Activated naive CD8-positive, alpha-beta T cell treated with anti-CD3 and anti-CD28 coated beads, Interleukin-2, amount 50 U/mL, for 16 hours (primary cell): ENCODE results near the gene SMYD3.
"Not testable (repeated sequence)": the region's sequence is repeated elsewhere in the genome, so short reads cannot be mapped to it uniquely, and the experiment has no call there.

Experiments
- DNase-seq: peaks from one replicate; pipeline ENCODE4 v3.0.0-alpha.2; 2020; ENCODE audit warnings: low read depth, low spot score

SMYD3 gene

DNA sequence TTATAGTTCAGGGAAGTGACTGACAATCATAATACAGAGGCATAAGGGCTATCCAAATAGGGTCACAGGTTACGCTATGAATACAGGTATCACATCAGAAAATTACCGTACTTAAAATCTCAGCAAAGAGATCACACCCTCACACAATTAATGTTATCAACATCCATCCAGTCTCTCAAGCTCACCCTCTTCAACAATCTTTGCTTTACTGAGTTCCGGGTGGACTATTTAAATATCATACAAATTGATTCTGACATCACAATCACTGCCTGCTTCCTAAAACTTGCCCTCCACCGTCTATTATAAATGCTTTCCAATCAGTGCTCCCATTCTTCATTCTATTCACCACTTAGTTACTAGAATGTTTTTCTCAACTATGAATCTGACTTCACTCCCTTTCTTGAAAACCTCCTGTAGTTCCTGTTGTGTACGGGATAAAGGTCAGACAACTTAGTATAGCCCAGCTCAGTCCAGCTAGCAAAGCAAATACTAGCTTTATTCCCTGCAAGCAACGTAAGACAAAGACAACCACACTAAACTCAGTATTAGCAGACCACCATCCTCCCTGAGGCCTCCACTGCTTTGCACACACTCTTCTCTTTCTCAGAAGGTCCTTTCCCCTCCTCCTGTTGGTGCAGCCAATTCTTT lies 398.7 kb downstream of the SMYD3 start:
- DNase-seq: no peak

DNA sequence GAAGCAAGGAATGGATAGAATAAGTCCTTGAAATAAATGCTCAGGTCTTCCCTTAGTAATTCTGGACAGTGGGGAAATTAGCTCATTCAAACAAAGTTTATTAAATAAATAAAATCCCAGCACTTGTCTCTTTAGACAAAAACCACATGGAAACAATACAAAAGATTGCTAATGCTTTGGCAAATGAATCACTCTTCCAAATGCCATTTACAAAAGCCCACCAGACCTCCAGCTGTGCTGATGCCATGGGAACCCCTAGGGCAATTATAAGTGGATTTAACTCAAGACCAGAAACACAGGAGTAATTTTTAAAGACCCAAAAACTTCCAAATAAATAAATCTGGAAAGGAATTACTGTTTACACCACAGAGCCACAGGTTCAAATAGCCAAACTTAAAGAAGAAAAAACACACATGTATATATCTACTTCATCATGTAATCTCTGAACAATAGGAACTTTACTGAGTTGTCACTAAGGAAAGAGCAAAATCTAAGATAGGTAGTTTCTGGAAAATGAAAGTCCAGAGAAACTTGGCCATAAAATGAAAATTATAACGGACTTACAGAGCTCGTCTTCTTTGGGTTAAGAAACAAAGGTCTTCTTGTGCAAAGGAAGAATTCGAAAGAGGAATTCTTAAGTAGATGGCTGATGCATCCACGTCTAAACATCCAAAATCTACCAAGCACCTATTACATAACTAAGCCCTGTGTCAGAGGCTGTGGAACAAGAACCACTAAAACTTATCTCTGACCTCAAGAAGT lies 399.4 kb downstream of the SMYD3 start:
- no peak for DNase-seq

DNA sequence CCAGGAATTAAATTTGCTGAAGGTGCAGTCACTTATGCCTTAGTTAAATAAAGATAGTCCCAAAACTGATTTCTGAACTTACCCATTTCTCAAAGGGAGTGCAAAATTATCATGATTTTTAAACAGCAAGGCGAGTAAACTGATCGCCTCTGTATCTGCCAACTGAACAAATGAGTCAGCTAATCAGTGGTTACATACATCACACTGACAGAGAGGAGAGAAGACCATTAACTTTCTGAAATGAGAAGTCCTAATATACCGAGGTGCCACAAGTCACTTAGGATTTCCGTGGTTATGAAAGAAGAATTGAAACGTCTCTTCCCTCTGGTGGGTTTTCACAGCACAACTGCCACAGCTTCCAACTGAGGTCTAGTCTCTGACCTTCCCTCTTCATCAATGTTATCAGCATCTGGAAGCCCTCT lies 400.7 kb downstream of the SMYD3 start:
- DNase-seq: no peak

GRCh38 chr1:246104927-246105326 lies 402.2 kb downstream of the SMYD3 start:
- no peak for DNase-seq

DNA sequence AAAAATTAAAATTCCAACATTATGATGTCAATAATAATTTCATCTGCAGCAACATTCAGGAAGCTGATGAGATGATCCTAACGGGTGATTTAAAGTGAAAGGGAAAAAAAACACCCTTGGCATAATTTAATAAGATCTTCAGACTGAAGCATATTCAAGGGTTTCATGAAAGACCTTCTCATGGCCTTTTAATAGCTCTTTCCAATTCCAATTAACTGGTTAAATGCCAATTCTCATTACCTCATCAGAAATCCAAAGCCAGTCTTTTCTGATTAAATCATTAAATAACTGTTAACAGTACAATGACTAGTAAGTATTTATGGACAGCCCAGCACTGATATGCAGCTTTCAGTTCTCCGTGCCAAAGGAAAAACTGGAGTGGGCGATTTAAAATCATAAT lies 407.5 kb downstream of the SMYD3 start:
- no peak for DNase-seq

DNA sequence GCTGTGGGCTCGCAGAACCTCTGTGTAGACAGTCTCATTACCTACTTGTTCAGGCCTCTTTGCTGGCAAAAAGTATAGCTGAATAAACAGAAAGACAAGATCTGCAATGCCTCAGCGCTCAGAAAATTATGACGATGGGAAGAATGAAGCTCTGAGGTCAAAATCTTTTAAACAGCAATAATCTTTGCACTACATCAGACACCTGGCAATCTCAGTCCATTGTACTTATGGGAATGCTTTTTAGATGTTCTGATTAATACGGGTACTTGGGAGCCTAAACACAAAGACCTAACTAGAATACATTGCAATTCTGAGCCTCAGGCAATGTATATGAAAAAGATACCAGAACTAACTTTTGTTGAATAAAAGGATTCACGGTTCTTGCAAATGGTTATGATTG lies 410.7 kb downstream of the SMYD3 start:
- DNase-seq: no peak

DNA sequence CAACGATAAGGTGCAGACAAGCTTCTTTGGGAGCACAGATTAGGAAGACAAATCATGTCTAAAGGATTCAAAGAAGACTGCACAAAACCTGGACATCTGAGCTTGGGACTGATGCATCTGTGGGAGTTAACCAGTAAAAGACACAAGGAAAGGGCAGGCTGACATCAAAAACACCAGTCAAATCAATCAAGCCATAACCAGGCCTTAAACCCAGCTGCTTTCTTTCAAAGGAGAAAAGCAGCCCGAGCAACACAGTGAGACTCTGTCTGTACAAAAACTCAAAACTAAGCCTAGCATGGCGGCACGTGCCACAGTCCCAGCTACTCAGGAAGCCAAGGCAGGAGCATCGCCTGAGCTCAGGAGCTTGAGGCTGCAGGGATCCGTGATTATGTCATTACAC lies 411.6 kb downstream of the SMYD3 start:
- DNase-seq: no peak

DNA sequence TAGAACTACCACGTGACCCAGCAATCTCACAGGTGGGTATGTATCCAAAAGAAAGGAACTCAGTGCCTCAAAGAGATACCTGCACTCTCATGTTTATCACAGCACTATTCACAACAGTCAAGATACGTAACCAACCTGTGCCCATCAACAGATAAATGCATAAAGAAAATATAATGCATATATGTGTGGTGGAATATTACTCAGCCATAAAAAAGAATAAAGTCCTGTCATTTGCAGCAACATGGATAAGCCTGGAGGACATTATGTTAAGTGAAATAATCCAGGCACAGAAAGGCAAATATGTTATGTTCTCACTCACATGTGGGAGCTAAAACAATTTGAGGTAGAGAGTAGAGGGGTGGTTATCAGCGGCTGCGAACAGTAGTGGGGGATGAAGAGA lies 413.8 kb downstream of the SMYD3 start:
- no peak for DNase-seq

DNA sequence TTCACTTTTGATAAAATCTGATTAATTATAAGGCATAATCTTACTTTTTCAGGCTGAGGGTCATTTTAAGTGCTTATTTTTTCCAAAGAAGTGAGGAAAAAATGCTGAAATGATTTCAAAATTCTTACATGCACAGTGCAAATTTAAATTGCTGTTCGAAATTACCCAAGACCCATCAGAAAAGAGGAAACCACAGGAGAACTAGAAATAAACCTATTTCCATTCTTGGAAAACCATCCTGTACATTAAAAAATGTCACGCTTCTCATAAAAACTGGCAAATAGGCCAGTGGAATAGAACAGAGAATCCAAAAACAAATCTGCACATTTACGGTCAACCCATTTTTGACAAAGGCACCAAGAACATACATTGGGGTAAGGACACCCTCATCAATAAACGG lies 414.9 kb downstream of the SMYD3 start:
- no peak for DNase-seq

- no peak for DNase-seq
Observed at GRCh38 chr1:246091477-246091876, 415.6 kb downstream of the SMYD3 start.

DNA sequence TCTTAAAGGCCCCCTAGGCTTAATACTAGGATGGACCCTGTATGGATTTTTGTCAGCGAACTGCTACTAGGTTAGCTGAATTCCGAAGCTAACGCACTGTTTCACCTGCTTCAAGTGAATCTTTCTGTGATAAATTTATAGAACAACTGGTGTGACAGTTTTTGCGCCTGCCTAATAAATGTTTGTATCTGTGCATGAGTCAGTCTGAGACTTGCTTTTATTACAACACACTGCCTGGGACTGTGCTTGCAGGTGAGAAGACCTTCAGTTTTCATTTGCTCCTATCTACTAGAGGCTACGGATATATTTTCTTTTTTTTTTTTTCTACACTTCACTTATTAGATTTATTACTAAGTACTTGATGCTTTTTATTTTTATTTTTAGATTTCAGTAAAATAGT lies 420.9 kb downstream of the SMYD3 start:
- DNase-seq: no peak

- DNase-seq: no peak
Observed at GRCh38 chr1:246083416-246083815, 423.7 kb downstream of the SMYD3 start.

- no peak for DNase-seq
Observed at GRCh38 chr1:246081856-246082668, 425.0 kb downstream of the SMYD3 start.

GRCh38 chr1:246081138-246081702 lies 425.9 kb downstream of the SMYD3 start:
- no peak for DNase-seq

DNA sequence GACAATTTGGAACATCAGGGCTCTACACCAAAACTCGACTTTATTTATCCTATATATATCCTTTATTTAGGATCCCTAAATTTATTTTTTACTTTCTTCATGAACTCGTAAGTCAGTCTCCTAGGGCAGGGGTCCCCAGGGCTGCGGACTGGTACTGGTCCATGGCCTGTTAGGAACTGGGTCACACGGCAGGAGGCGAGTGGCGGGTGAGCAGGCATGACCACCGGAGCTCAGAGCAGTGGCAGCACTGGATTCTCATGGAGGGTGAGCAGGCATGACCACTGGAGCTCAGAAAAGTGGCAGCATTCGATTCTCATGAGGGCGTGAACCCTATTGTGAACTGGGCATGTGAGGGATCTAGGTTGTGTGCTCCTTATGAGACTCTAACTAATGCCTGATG lies 427.0 kb downstream of the SMYD3 start:
- DNase-seq: no peak

GRCh38 chr1:246078888-246079252 lies 428.2 kb downstream of the SMYD3 start:
- no peak for DNase-seq

GRCh38 chr1:246078126-246078887 lies 428.8 kb downstream of the SMYD3 start:
- no peak for DNase-seq

DNA sequence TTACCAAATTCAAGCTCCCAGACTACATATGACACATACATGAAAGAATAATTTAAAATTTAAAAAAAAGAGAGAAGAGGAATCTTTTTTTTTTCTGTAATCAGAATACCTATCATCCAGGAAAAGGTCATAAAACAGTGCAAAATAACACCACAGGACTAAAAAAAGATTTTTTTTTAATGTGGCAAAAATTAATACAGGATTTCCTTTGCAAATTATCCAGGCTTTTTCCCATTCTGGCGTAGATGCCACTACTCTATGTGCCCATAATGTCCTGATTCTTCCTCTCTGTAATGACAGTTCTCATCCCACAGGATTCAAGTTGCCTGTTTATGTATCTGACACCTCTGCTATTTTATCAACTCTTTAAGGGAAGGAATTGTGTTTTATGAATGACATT lies 429.6 kb downstream of the SMYD3 start:
- DNase-seq: no peak

DNA sequence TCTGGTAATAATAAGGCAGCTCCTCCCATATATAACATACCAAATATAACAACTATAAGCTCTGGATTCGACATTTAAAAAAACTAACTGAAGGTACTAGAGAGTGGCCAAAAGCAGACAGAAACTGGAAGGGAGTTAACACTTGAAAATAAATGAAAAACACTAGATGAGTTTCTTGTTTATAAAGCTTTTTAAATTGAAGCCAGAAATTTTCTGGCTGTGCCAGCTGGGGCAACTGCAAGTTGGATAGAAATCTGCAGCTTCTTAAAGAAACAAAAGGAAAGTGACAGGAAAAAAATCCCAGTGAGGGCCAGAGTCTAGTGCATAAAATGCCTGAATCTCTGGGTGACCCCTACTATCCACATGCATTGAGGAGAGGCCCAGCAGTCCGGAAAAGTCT lies 432.7 kb downstream of the SMYD3 start:
- DNase-seq: no peak

- DNase-seq: no peak
Observed at GRCh38 chr1:246072456-246072955, 434.6 kb downstream of the SMYD3 start.

GRCh38 chr1:246071981-246072380 lies 435.1 kb downstream of the SMYD3 start:
- not testable (repeated sequence) for DNase-seq
